PC-9 (cell line): ENCODE measurements around the gene CEP135. TPM values are rescaled to one million over a fixed set of nuclear protein-coding genes. Genes with fewer than 3 reads are reported as not detected.

ENCODE experiments used
- BruUV-seq: library from RNA; stranded (reverse); fragments of 400-500 nt; replicated peaks from 2 replicates; lab custom pipeline; 2021; lab: Mats Ljungman, UMichigan
- CTCF ChIA-PET: fragments of 300-600 bp; sonication (Branson Sonifier 250); formaldehyde crosslinking; loops from one replicate; lab custom pipeline; 2022; ENCODE audit warnings: antibody characterized with exemption; lab: Charles Lee
- POLR2A ChIA-PET: fragments of 300-600 bp; sonication (Branson Sonifier 250); formaldehyde crosslinking; loops from one replicate; lab custom pipeline; 2022; ENCODE audit warnings: antibody characterized with exemption; ENCODE audit not compliant: unreplicated experiment; lab: Charles Lee
- DNase-seq, 2 experiments: peaks; one replicate each; pipeline versions ENCODE4 v3.0.0 to v3.0.0-alpha.2; 2015 to 2022; ENCODE audit warnings: mixed read lengths in 1 of 2
- H2AFZ ChIP-seq: fragments of 200-600 bp; sonication (generic); 2 replicates; pipeline ENCODE4 v1.8.1; 2017; ENCODE audit warnings: antibody characterized with exemption
- H3F3A ChIP-seq: fragments of 200-600 bp; sonication (generic); 2 replicates; pipeline ENCODE4 v1.8.1; 2017; ENCODE audit warnings: antibody characterized with exemption, mild to moderate bottlenecking, low read depth; ENCODE audit not compliant: insufficient read depth
- H3K27ac ChIP-seq: fragments of 200-600 bp; sonication (generic); 2 replicates; pipeline ENCODE4 v1.6.1; 2016; ENCODE audit warnings: mixed run types
- H3K27me3 ChIP-seq: fragments of 200-600 bp; sonication (generic); 2 replicates; pipeline ENCODE4 v1.6.1; 2016; ENCODE audit warnings: low read depth, mixed run types; ENCODE audit not compliant: insufficient read depth
- H3K36me3 ChIP-seq: fragments of 200-600 bp; sonication (generic); 2 replicates; pipeline ENCODE4 v1.6.1; 2016; ENCODE audit warnings: low read depth, mixed run types
- H3K4me1 ChIP-seq: fragments of 200-600 bp; sonication (generic); replicated peaks from 2 replicates; pipeline ENCODE4 v1.6.1; 2016; ENCODE audit warnings: mixed run types; ENCODE audit not compliant: insufficient read depth
- H3K4me2 ChIP-seq: fragments of 200-600 bp; sonication (generic); 2 replicates; pipeline ENCODE4 v1.6.1; 2017; ENCODE audit warnings: mixed run types
- H3K4me3 ChIP-seq: fragments of 200-600 bp; sonication (generic); 2 replicates; pipeline ENCODE4 v1.6.1; 2016; ENCODE audit warnings: mixed run types
- H3K79me2 ChIP-seq: fragments of 200-600 bp; sonication (generic); 2 replicates; pipeline ENCODE4 v1.6.1; 2017; ENCODE audit warnings: low read depth, mixed run types
- H3K9me2 ChIP-seq: fragments of 200-600 bp; sonication (generic); 2 replicates; pipeline ENCODE4 v1.8.1; 2017; ENCODE audit warnings: mild to moderate bottlenecking; ENCODE audit not compliant: insufficient read depth
- H3K9me3 ChIP-seq: fragments of 200-600 bp; sonication (generic); 2 replicates; pipeline ENCODE4 v1.8.1; 2016; ENCODE audit warnings: low read depth; ENCODE audit not compliant: insufficient read depth
- H4K20me1 ChIP-seq: fragments of 200-600 bp; sonication (generic); 2 replicates; pipeline ENCODE4 v1.8.1; 2017; ENCODE audit not compliant: insufficient read depth
- CTCF ChIP-seq: fragments of 200-600 bp; sonication (generic); conservative IDR thresholded peaks from 2 replicates; pipeline ENCODE4 v1.6.1; 2017; ENCODE audit warnings: mixed run types, antibody characterized with exemption, mild to moderate bottlenecking, moderate library complexity
- EZH2 ChIP-seq: fragments of 200-600 bp; sonication (generic); IDR thresholded peaks from 2 replicates; pipeline ENCODE4 v1.8.0; 2017; ENCODE audit warnings: antibody characterized with exemption, low read depth
- intact Hi-C: fragments of 100-400 bp; cut with micrococcal nuclease; formaldehyde crosslinking; loops from one replicate; pipeline ENCODE4 v1.10.0; 2022; ENCODE audit not compliant: unreplicated experiment
- total RNA-seq: library from RNA; stranded (reverse); gene quantifications from 2 replicates; pipeline ENCODE4 v1.2.3, GENCODE V29; 2021

CEP135 gene
- total RNA-seq, 1 experiment from 2014 or later = 8.8 TPM

- H3K4me2 ChIP-seq = no peak overlapping the region
- no peaks in the 10 kb centered on the region for H3K79me2 ChIP-seq
- H3K4me1 ChIP-seq = no peaks in the 10 kb centered on the region
- intact Hi-C loops = no loop called here
- no peaks in the 10 kb centered on the region for H3K9me2 ChIP-seq
- POLR2A ChIA-PET = no interaction called here
- H3K4me3 ChIP-seq = no peak overlapping the region
- no peak for DNase-seq
- no peak overlapping the region for H2AFZ ChIP-seq
- no peaks in the 10 kb centered on the region for H3K9me3 ChIP-seq
- no peak for TF ChIP-seq CTCF
- no peak for TF ChIP-seq EZH2
- no TSS peak for BruUV-seq
- CTCF ChIA-PET = no interaction called here
- no peaks in the 10 kb centered on the region for H4K20me1 ChIP-seq
- no peaks in the 10 kb centered on the region for H3F3A ChIP-seq
- no peak overlapping the region for H3K27ac ChIP-seq
- H3K27me3 ChIP-seq = no peaks in the 10 kb centered on the region
- no peaks in the 10 kb centered on the region for H3K36me3 ChIP-seq
These were observed 10.3 kb upstream of the CEP135 start for GRCh38 chr4:55938481-55938880.

DNA sequence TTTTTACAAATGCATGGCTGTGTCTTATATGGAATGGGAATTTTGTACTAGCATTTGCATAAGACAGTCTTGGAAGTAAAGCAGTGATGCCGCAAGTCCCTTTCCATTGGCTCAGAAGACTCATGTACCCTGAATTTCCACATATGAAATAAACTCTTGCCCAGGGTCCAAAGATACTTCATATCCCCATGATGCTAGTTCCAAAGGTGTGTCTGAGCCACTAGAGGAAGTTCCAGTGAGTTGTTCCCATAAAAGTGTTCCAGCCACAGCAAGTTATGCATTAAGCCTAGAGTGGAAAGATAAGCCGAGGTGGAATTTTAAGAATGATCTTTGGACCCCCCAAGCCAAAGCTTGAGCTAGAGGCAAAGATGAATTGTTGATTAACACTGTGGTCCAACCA is 9.3 kb upstream of the CEP135 start:
- CTCF ChIA-PET = no interaction called here
- Histone ChIP-seq H3F3A (no peaks in the 10 kb centered on the region), H3K27me3 (no peaks in the 10 kb centered on the region), H2AFZ (no peak overlapping the region), H3K4me3 (no peak overlapping the region), H3K4me1 (no peaks in the 10 kb centered on the region), H3K4me2 (no peak overlapping the region), H3K27ac (no peak overlapping the region), H4K20me1 (no peaks in the 10 kb centered on the region), H3K9me2 (no peaks in the 10 kb centered on the region), H3K9me3 (no peaks in the 10 kb centered on the region), H3K79me2 (no peaks in the 10 kb centered on the region), H3K36me3 (no peaks in the 10 kb centered on the region)
- DNase-seq = no peak
- POLR2A ChIA-PET = no interaction called here
- intact Hi-C loops = no loop called here
- TF ChIP-seq EZH2 = no peak
- no peak for TF ChIP-seq CTCF
- BruUV-seq = no TSS peak

DNA sequence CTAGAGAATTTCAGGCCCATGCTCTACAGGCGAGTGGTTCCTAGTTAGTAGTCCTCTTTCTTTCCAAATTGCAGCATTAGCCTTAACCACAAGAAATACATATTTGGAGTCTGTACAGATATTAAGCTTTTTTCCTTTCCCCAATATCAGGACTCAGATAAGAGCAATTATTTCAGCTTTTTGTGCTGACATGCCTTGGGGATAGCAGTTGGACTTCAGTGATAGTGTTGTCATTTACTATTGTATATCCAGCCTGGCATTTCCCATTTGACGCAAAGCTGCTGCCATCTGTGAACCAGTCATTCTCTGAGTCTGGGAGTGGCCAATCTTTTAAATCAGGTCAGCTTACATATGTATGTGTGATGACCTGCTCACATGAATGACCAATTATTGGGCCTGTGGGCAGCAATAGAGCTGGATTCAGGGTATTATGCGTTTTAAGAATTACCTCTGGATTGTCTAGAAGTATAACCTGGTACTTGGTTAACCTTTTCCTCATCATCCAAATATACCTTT is 6.8 kb upstream of the CEP135 start:
- Histone ChIP-seq H3K27ac (no peak overlapping the region), H3K36me3 (no peaks in the 10 kb centered on the region), H3K9me3 (no peaks in the 10 kb centered on the region), H3K4me1 (no peaks in the 10 kb centered on the region), H4K20me1 (no peaks in the 10 kb centered on the region), H3F3A (no peaks in the 10 kb centered on the region), H2AFZ (no peak overlapping the region), H3K4me3 (no peak overlapping the region), H3K79me2 (no peaks in the 10 kb centered on the region), H3K27me3 (no peaks in the 10 kb centered on the region), H3K4me2 (no peak overlapping the region), H3K9me2 (no peaks in the 10 kb centered on the region)
- intact Hi-C loops = no loop called here
- POLR2A ChIA-PET = no interaction called here
- no peak for DNase-seq
- no peak for TF ChIP-seq CTCF
- CTCF ChIA-PET = no interaction called here
- BruUV-seq = no TSS peak
